Heart left ventricle (tissue), 13 donors: ENCODE results near the gene GABPB2.

Experiments
- POLR2A ChIP-seq, 2 donors: fragments of 450-650 bp; IDR thresholded peaks; one replicate each; pipeline ENCODE4 v1.6.1; 2017; ENCODE audit warnings: antibody characterized with exemption in 2 of 2, mild to moderate bottlenecking in 2 of 2, moderate library complexity in 2 of 2
- TF ChIP-seq, protein P1 (sequence below), 12 donors: fragments of 200-600 bp; sonication (generic) in 4 of 12; IDR thresholded peaks; one replicate each; pipeline versions ENCODE4 v1.5.0 to v1.8.0; 2018 to 2022; ENCODE audit warnings: antibody characterized with exemption in 12 of 12, mild to moderate bottlenecking in 5 of 12
- donor health status: ischemic (EF 13 %, LVEDD 7.1; RV severe dilation, severe dysfunction).
- donor health status: DM: no; HTN: yes; CAD: no.
- donor health status: DM: no; HTN: no; CAD: no.
- donor health status: ischemic (EF 25% LVEDD 6.9; RV normal size, moderate dysfunction).
- donor health status: ischemic (EF 25% LVEDD 5.7; RV mildly dilated, moderate dysfunction).
- donor health status: ischemic (EF 35%, LVEDD 5.7; RV mildly dilated, moderate dysfunction).
- donor health status: nonischemic (EF 11% LVEDD 7.7; RV severe dilation, severe dysfunction).
- donor health status: DM: yes; HTN: yes; CAD: no.
- donor health status: PGD.
- donor health status: ischemic (EF 29% LVEDD 5.4; RV normal size, mild dysfunction).
- donor health status: nonischemic (EF 23%, LVEDD 6.1; RV moderate dilation, normal function).

DNA sequence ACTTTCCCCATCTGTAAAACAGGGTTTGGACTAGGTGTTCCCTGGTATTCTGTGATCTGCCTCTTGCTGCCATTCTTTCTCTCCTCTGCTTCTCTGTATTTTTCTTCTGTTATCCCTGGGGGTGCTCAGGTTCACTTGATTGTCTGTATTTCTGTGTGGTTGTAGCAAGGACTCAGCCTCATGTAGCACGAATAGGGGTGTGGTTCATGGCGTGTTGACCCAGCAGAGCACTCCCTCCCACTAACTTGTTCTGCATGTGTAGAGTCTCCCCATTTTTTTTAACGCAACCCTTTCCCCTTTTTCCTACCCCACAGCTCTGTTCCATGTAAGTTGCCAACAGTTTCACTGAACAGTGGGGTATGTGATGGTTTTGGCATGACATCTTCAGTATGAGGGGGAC lies 35.4 kb upstream of the GABPB2 start:
- no peak for TF ChIP-seq POLR2A (IDR thresholded peaks at IDR 0.05)
- TF ChIP-seq, protein P1, sequence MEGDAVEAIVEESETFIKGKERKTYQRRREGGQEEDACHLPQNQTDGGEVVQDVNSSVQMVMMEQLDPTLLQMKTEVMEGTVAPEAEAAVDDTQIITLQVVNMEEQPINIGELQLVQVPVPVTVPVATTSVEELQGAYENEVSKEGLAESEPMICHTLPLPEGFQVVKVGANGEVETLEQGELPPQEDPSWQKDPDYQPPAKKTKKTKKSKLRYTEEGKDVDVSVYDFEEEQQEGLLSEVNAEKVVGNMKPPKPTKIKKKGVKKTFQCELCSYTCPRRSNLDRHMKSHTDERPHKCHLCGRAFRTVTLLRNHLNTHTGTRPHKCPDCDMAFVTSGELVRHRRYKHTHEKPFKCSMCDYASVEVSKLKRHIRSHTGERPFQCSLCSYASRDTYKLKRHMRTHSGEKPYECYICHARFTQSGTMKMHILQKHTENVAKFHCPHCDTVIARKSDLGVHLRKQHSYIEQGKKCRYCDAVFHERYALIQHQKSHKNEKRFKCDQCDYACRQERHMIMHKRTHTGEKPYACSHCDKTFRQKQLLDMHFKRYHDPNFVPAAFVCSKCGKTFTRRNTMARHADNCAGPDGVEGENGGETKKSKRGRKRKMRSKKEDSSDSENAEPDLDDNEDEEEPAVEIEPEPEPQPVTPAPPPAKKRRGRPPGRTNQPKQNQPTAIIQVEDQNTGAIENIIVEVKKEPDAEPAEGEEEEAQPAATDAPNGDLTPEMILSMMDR (IDR thresholded peaks at IDR 0.05), result no peak
